ENCODE measurements around the gene SPRR2E. TPM values are rescaled to one million over a fixed set of nuclear protein-coding genes. Genes with fewer than 3 reads are reported as not detected.
"Not testable (repeated sequence)": the region's sequence is repeated elsewhere in the genome, so short reads cannot be mapped to it uniquely, and the experiment has no call there.

Gene SPRR2E
- total RNA-seq, result not detected

- intact Hi-C loops (cut with DNase I), result no loop called here
- Histone ChIP-seq H3K27ac (no peak within 1 kb of the TSS), H3K9me3 (no peaks in the 10 kb centered on the region), H3K36me3 (no peaks in the 10 kb centered on the region), H3K4me1 (no peaks in the 10 kb centered on the region), H3K4me3 (no peak within 1 kb of the TSS), H3K27me3 (no peaks in the 10 kb centered on the region)
- DNase-seq (ENCODE audit: low spot score in 2 of 2), result no peak
- TF ChIP-seq CTCF (IDR thresholded peaks at IDR 0.05), result no peak
Observed at GRCh38 chr1:153094426-153094825, at the start of gene SPRR2E. SPRR2E (minus strand) TSS chr1:153094526; CDS start chr1:153093751, 775 bp downstream.

- H3K36me3 ChIP-seq, result no peaks in the 10 kb centered on the region
- H3K4me1 ChIP-seq, result no peaks in the 10 kb centered on the region
- no peaks in the 10 kb centered on the region for H3K9me3 ChIP-seq
- TF ChIP-seq CTCF (IDR thresholded peaks at IDR 0.05), result no peak
- no peak overlapping the region for H3K27ac ChIP-seq
- H3K27me3 ChIP-seq, result no peaks in the 10 kb centered on the region
- H3K4me3 ChIP-seq, result no peak overlapping the region
- DNase-seq (ENCODE audit: low spot score in 2 of 2), result no peak
- intact Hi-C loops (cut with DNase I), result no loop called here
Observed at GRCh38 chr1:153141377-153141776, 47.1 kb upstream of the SPRR2E start.

GRCh38 chr1:153140484-153140883 lies 46.2 kb upstream of the SPRR2E start:
- intact Hi-C loops (cut with DNase I), result no loop called here
- Histone ChIP-seq H3K9me3 (no peaks in the 10 kb centered on the region), H3K4me1 (no peaks in the 10 kb centered on the region), H3K27ac (no peak overlapping the region), H3K27me3 (no peaks in the 10 kb centered on the region), H3K36me3 (no peaks in the 10 kb centered on the region), H3K4me3 (no peak overlapping the region)
- DNase-seq (ENCODE audit: low spot score in 2 of 2), result no peak
- no peak for TF ChIP-seq CTCF (IDR thresholded peaks at IDR 0.05)

- intact Hi-C loops (cut with DNase I), result no loop called here
- Histone ChIP-seq H3K9me3 (no peaks in the 10 kb centered on the region), H3K27ac (no peak overlapping the region)
Observed at GRCh38 chr1:153133743-153134142, 39.4 kb upstream of the SPRR2E start.

GRCh38 chr1:153133267-153133666 lies 38.9 kb upstream of the SPRR2E start:
- no peaks in the 10 kb centered on the region for H3K4me1 ChIP-seq
- TF ChIP-seq CTCF (IDR thresholded peaks at IDR 0.05), result no peak
- intact Hi-C loops (cut with DNase I), result no loop called here
- no peaks in the 10 kb centered on the region for H3K9me3 ChIP-seq
- no peak overlapping the region for H3K4me3 ChIP-seq
- no peak for DNase-seq (ENCODE audit: low spot score in 2 of 2)
- H3K36me3 ChIP-seq, result no peaks in the 10 kb centered on the region
- H3K27ac ChIP-seq, result no peak overlapping the region
- no peaks in the 10 kb centered on the region for H3K27me3 ChIP-seq

More at GRCh38 chr1:153133743-153134142, 39.4 kb upstream of the SPRR2E start:
- Histone ChIP-seq H3K36me3 (no peaks in the 10 kb centered on the region), H3K4me3 (no peak overlapping the region), H3K4me1 (no peaks in the 10 kb centered on the region), H3K27me3 (no peaks in the 10 kb centered on the region)
- TF ChIP-seq CTCF (IDR thresholded peaks at IDR 0.05), result no peak
- no peak for DNase-seq (ENCODE audit: low spot score in 2 of 2)

GRCh38 chr1:153128688-153129087 lies 34.4 kb upstream of the SPRR2E start:
- H3K36me3 ChIP-seq; DNase-seq (ENCODE audit: low spot score in 2 of 2); H3K4me1 ChIP-seq; intact Hi-C loops (cut with DNase I); H3K9me3 ChIP-seq; H3K4me3 ChIP-seq; H3K27me3 ChIP-seq; H3K27ac ChIP-seq: not testable (repeated sequence)
